Skeletal muscle tissue (tissue), 4 donors: ENCODE data around the gene PDS5A. TPM values are rescaled to one million over a fixed set of nuclear protein-coding genes. Genes with fewer than 3 reads are reported as not detected.

Experiments used
- H3K27ac ChIP-seq: one replicate; pipeline ENCODE4 v1.7.0; 2013; ENCODE audit warnings: mild to moderate bottlenecking, low read depth, low read length, inconsistent platforms
- H3K27me3 ChIP-seq, 3 donors: one replicate each; pipeline ENCODE4 v1.7.0; 2013; ENCODE audit warnings: low read length in 3 of 3; ENCODE audit not compliant: control insufficient read depth in 3 of 3, insufficient read depth in 3 of 3
- H3K36me3 ChIP-seq, 3 donors: one replicate each; pipeline ENCODE4 v1.7.0; 2013; ENCODE audit warnings: low read length in 3 of 3; ENCODE audit not compliant: control insufficient read depth in 3 of 3, insufficient read depth in 3 of 3
- H3K4me1 ChIP-seq, 3 donors: one replicate each; pipeline ENCODE4 v1.7.0; 2013; ENCODE audit warnings: low read length in 3 of 3, mild to moderate bottlenecking in 3 of 3; ENCODE audit not compliant: control insufficient read depth in 3 of 3, insufficient read depth in 3 of 3
- H3K4me3 ChIP-seq, 3 donors: one replicate each; pipeline ENCODE4 v1.7.0; 2013; ENCODE audit warnings: low read length in 3 of 3
- H3K9ac ChIP-seq, 3 donors: one replicate each; pipeline ENCODE4 v1.7.0; 2013; ENCODE audit warnings: low read length in 3 of 3, mild to moderate bottlenecking in 3 of 3, moderate library complexity in 2 of 3, low read depth in 1 of 3
- H3K9me3 ChIP-seq, 3 donors: one replicate each; pipeline ENCODE4 v1.7.0; 2013; ENCODE audit warnings: low read length in 3 of 3; ENCODE audit not compliant: control insufficient read depth in 3 of 3
- total RNA-seq: library from RNA; depleted of rRNA; stranded (reverse); fragments of >200 nt; gene quantifications from one replicate; pipeline ENCODE4 v1.2.3, GENCODE V29; 2014
- donor health status: Osteomylitis.

Gene PDS5A
- total RNA-seq, 1 donor from 2014 or later, result 56.4 TPM

GRCh38 chr4:39883646-39884045 lies 94.1 kb downstream of the PDS5A start:
- H3K27ac ChIP-seq, result no peak overlapping the region
- no peaks in the 10 kb centered on the region for H3K9me3 ChIP-seq
- H3K27me3 ChIP-seq, result no peaks in the 10 kb centered on the region
- no peaks in the 10 kb centered on the region for H3K4me1 ChIP-seq
- no peak overlapping the region for H3K9ac ChIP-seq
- no peak overlapping the region for H3K4me3 ChIP-seq
- H3K36me3 ChIP-seq, result peaks cover 0 to 20% (median 12%) of the 10 kb centered on the region in 3 donors

DNA sequence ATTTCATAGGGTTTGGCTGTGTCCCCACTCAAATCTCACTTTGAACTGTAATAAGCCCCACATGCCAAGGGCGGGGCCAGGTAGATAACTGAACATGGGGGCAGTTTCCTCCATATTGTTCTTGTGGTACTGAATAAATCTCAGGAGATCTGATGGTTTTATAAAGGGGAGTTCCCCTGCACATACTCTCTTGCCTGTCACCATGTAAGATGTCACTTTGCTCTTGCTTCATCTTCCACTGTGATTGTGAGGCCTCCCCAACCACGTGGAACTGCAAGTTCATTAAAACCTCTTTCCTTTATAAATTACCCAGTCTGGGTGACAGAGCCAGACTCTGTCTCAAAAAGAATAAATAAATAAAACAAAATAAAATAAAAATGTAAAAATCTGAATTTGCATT lies 95.9 kb downstream of the PDS5A start:
- H3K9me3 ChIP-seq, result no peaks in the 10 kb centered on the region
- no peak overlapping the region for H3K27ac ChIP-seq
- no peak overlapping the region for H3K4me3 ChIP-seq
- no peaks in the 10 kb centered on the region for H3K4me1 ChIP-seq
- no peak overlapping the region for H3K9ac ChIP-seq
- H3K36me3 ChIP-seq, result peaks cover 0 to 19% (median 10%) of the 10 kb centered on the region in 3 donors
- no peaks in the 10 kb centered on the region for H3K27me3 ChIP-seq

- Histone ChIP-seq H3K27ac (no peak overlapping the region), H3K4me1 (no peaks in the 10 kb centered on the region), H3K9ac (no peak overlapping the region), H3K27me3 (no peaks in the 10 kb centered on the region), H3K36me3 (peaks cover 0 to 26% (median 16%) of the 10 kb centered on the region in 3 donors), H3K4me3 (no peak overlapping the region), H3K9me3 (no peaks in the 10 kb centered on the region)
These were observed 99.7 kb downstream of the PDS5A start for GRCh38 chr4:39877971-39878370.

- peaks cover 3 to 24% (median 19%) of the 10 kb centered on the region in 3 donors for H3K36me3 ChIP-seq
- no peaks in the 10 kb centered on the region for H3K4me1 ChIP-seq
- no peak overlapping the region for H3K4me3 ChIP-seq
- no peak overlapping the region for H3K9ac ChIP-seq
- H3K9me3 ChIP-seq, result no peaks in the 10 kb centered on the region
- no peak overlapping the region for H3K27ac ChIP-seq
- H3K27me3 ChIP-seq, result no peaks in the 10 kb centered on the region
These were observed 103.9 kb downstream of the PDS5A start for GRCh38 chr4:39873823-39874222.

GRCh38 chr4:39865280-39865679 lies 112.4 kb downstream of the PDS5A start:
- Histone ChIP-seq H3K36me3 (peaks cover 5 to 28% (median 27%) of the 10 kb centered on the region in 3 donors), H3K4me1 (no peaks in the 10 kb centered on the region), H3K27me3 (no peaks in the 10 kb centered on the region), H3K27ac (no peak overlapping the region), H3K4me3 (no peak overlapping the region), H3K9ac (no peak overlapping the region), H3K9me3 (no peaks in the 10 kb centered on the region)

- Histone ChIP-seq H3K9me3 (no peaks in the 10 kb centered on the region), H3K4me3 (no peak overlapping the region), H3K36me3 (peaks cover 5 to 35% (median 27%) of the 10 kb centered on the region in 3 donors), H3K9ac (no peak overlapping the region), H3K27ac (no peak overlapping the region), H3K4me1 (no peaks in the 10 kb centered on the region), H3K27me3 (no peaks in the 10 kb centered on the region)
These were observed 113.3 kb downstream of the PDS5A start for GRCh38 chr4:39864391-39864790.

DNA sequence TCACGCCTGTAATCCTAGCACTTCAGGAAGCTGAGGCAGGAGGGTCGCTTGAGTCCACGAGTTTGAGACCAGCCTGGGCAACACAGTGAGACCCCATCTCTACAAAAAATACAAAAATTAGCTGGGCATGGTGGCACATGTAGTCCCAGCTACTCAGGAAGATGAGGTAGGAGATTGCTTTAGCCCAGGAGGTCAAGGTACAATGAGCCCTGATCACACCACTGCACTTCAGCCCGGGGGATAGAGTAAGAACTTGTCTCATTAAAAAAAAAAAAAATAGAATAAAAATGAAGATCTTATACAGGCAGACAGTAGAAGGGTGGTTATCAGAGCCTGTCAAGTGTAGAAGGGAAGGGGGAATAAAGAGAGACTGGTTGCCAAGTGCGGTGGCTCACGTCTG lies 116.9 kb downstream of the PDS5A start:
- Histone ChIP-seq H3K9me3 (no peaks in the 10 kb centered on the region), H3K9ac (no peak overlapping the region), H3K27me3 (no peaks in the 10 kb centered on the region), H3K4me3 (no peak overlapping the region), H3K4me1 (no peaks in the 10 kb centered on the region), H3K36me3 (peaks cover 0 to 27% (median 23%) of the 10 kb centered on the region in 3 donors), H3K27ac (no peak overlapping the region)

GRCh38 chr4:39855909-39856512 lies 121.7 kb downstream of the PDS5A start:
- Histone ChIP-seq H3K27me3 (no peaks in the 10 kb centered on the region), H3K9ac (no peak overlapping the region), H3K36me3 (peaks cover 0 to 19% (median 11%) of the 10 kb centered on the region in 3 donors), H3K9me3 (no peaks in the 10 kb centered on the region), H3K4me1 (no peaks in the 10 kb centered on the region), H3K4me3 (no peak overlapping the region), H3K27ac (no peak overlapping the region)

DNA sequence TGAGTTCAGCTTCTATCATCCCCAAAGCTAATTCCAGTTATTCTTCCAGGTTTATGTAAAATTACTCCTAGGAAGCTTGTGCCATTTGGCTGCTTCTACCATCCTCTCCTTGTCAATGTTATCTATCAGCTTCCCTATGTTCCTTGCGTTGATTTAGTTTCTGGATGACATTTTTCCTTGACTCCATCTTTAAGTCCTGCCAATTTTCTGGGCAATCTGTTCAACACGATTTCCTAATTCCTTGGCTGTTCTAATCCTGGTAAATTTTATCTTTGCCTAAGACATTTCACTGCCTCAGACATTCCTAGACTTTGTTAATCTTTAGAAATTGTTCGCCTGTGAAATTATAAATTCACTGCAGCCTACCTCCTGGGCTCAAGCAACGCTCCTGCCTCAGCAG lies 125.1 kb downstream of the PDS5A start:
- Histone ChIP-seq H3K27ac (no peak overlapping the region), H3K4me1 (no peaks in the 10 kb centered on the region), H3K27me3 (no peaks in the 10 kb centered on the region), H3K9me3 (no peaks in the 10 kb centered on the region), H3K4me3 (no peak overlapping the region), H3K9ac (no peak overlapping the region), H3K36me3 (peaks cover 3 to 18% (median 12%) of the 10 kb centered on the region in 3 donors)

GRCh38 chr4:39850727-39851126 lies 127.0 kb downstream of the PDS5A start:
- Histone ChIP-seq H3K36me3 (peaks cover 3 to 25% (median 16%) of the 10 kb centered on the region in 3 donors), H3K27ac (no peak overlapping the region), H3K4me3 (no peak overlapping the region), H3K4me1 (no peaks in the 10 kb centered on the region), H3K9me3 (no peaks in the 10 kb centered on the region), H3K9ac (no peak overlapping the region), H3K27me3 (no peaks in the 10 kb centered on the region)
